OCI-LY7 (cell line): ENCODE data around the gene KIFC3. TPM values are rescaled to one million over a fixed set of nuclear protein-coding genes. Genes with fewer than 3 reads are reported as not detected.

ENCODE experiments used
- BruUV-seq: library from RNA; stranded (reverse); fragments of 400-500 nt; replicated peaks from 2 replicates; lab custom pipeline; 2021; lab: Mats Ljungman, UMichigan
- CTCF ChIA-PET: fragments of 300-600 bp; sonication (Branson Sonifier 250); formaldehyde crosslinking; loops from one replicate; lab custom pipeline; 2022; ENCODE audit warnings: antibody characterized with exemption; ENCODE audit not compliant: unreplicated experiment; lab: Charles Lee
- POLR2A ChIA-PET: fragments of 300-600 bp; sonication (Branson Sonifier 250); formaldehyde crosslinking; loops from one replicate; lab custom pipeline; 2022; ENCODE audit warnings: antibody characterized with exemption; lab: Charles Lee
- DNase-seq: peaks from one replicate; pipeline ENCODE4 v3.0.0-alpha.2; 2015; ENCODE audit warnings: low spot score
- H2AFZ ChIP-seq: fragments of 200-600 bp; sonication (generic), shearing (Covaris generic); 2 replicates; pipeline ENCODE4 v1.6.1; 2014; ENCODE audit warnings: mild to moderate bottlenecking, antibody characterized with exemption, low read length, moderate library complexity
- H3K27ac ChIP-seq: fragments of 200-600 bp; sonication (generic); 2 replicates; pipeline ENCODE4 v1.5.1; 2014; ENCODE audit warnings: mixed run types, low read depth, mild to moderate bottlenecking, moderate library complexity, low read length, inconsistent platforms; ENCODE audit not compliant: poor library complexity, severe bottlenecking
- H3K36me3 ChIP-seq: fragments of 200-600 bp; sonication (generic); 2 replicates; pipeline ENCODE4 v1.6.1; 2014; ENCODE audit warnings: mild to moderate bottlenecking, antibody characterized with exemption, low read length, moderate library complexity, mixed read lengths; ENCODE audit not compliant: insufficient read depth
- H3K4me1 ChIP-seq: fragments of 200-600 bp; sonication (generic); 2 replicates; pipeline ENCODE4 v1.5.1; 2014; ENCODE audit warnings: mild to moderate bottlenecking, low read length; ENCODE audit not compliant: insufficient read depth, poor library complexity, severe bottlenecking
- H3K4me2 ChIP-seq: fragments of 200-600 bp; sonication (generic); 2 replicates; pipeline ENCODE4 v1.6.1; 2014; ENCODE audit warnings: mild to moderate bottlenecking, low read length
- H3K4me3 ChIP-seq: fragments of 200-600 bp; sonication (generic); 2 replicates; pipeline ENCODE4 v1.5.1; 2014; ENCODE audit warnings: mild to moderate bottlenecking, low read depth, low read length; ENCODE audit not compliant: poor library complexity, severe bottlenecking
- H3K79me2 ChIP-seq: fragments of 200-600 bp; sonication (generic); 2 replicates; pipeline ENCODE4 v1.6.1; 2016; ENCODE audit warnings: low read depth, mild to moderate bottlenecking, low read length, moderate library complexity, mixed read lengths; ENCODE audit not compliant: insufficient read depth
- H3K9me2 ChIP-seq: fragments of 200-600 bp; sonication (generic); 2 replicates; pipeline ENCODE4 v1.6.1; 2016; ENCODE audit warnings: mild to moderate bottlenecking, low read length, mixed read lengths; ENCODE audit not compliant: insufficient read depth
- H3K9me3 ChIP-seq: fragments of 200-600 bp; sonication (generic); 2 replicates; pipeline ENCODE4 v1.6.1; 2014; ENCODE audit warnings: mild to moderate bottlenecking, mixed run types, low read length, mixed read lengths
- H4K20me1 ChIP-seq: fragments of 200-600 bp; sonication (generic); 2 replicates; pipeline ENCODE4 v1.6.1; 2014; ENCODE audit warnings: mild to moderate bottlenecking, antibody characterized with exemption, low read length, moderate library complexity, mixed read lengths; ENCODE audit not compliant: insufficient read depth
- EZH2phosphoT487 ChIP-seq: fragments of 200-600 bp; sonication (generic); IDR thresholded peaks from 2 replicates; pipeline ENCODE4 v1.6.1; 2018; ENCODE audit warnings: low read depth, borderline replicate concordance, mild to moderate bottlenecking, mixed run types, antibody characterized with exemption, low read length, moderate library complexity, mixed read lengths
- intact Hi-C: fragments of 100-400 bp; cut with micrococcal nuclease; formaldehyde crosslinking; loops from one replicate; pipeline ENCODE4 v1.10.0; 2022; ENCODE audit not compliant: unreplicated experiment
- total RNA-seq, 2 experiments: library from RNA; depleted of rRNA in 1 of 2; stranded (reverse); fragments of >200 nt in 1 of 2; shearing (Covaris generic) in 1 of 2; gene quantifications; 2 replicates each; pipeline ENCODE4 v1.2.3, GENCODE V29; 2014 to 2022
- TF ChIP-seq, protein P1 (sequence below): fragments of 200-600 bp; sonication (generic); conservative IDR thresholded peaks from 2 replicates; pipeline ENCODE4 v1.5.1; 2014; ENCODE audit warnings: mild to moderate bottlenecking, antibody characterized with exemption, low read length, moderate library complexity, mixed read lengths

KIFC3 gene
- total RNA-seq, 2 experiments from 2014 or later: 0.61 TPM; not detected in 1

GRCh38 chr16:57729182-57729484 is 73.2 kb downstream of the KIFC3 start:
- ChIA-PET POLR2A (no interaction called here), CTCF (no interaction called here)
- no peaks in the 10 kb centered on the region for H3K79me2 ChIP-seq
- no peak overlapping the region for H3K4me2 ChIP-seq
- no peaks in the 10 kb centered on the region for H3K36me3 ChIP-seq
- no peaks in the 10 kb centered on the region for H4K20me1 ChIP-seq
- no peaks in the 10 kb centered on the region for H3K9me3 ChIP-seq
- no peak overlapping the region for H3K4me3 ChIP-seq
- intact Hi-C loops: no loop called here
- no peak for DNase-seq
- H3K27ac ChIP-seq: no peak overlapping the region
- TF ChIP-seq, protein P1, sequence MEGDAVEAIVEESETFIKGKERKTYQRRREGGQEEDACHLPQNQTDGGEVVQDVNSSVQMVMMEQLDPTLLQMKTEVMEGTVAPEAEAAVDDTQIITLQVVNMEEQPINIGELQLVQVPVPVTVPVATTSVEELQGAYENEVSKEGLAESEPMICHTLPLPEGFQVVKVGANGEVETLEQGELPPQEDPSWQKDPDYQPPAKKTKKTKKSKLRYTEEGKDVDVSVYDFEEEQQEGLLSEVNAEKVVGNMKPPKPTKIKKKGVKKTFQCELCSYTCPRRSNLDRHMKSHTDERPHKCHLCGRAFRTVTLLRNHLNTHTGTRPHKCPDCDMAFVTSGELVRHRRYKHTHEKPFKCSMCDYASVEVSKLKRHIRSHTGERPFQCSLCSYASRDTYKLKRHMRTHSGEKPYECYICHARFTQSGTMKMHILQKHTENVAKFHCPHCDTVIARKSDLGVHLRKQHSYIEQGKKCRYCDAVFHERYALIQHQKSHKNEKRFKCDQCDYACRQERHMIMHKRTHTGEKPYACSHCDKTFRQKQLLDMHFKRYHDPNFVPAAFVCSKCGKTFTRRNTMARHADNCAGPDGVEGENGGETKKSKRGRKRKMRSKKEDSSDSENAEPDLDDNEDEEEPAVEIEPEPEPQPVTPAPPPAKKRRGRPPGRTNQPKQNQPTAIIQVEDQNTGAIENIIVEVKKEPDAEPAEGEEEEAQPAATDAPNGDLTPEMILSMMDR: no peak
- TF ChIP-seq EZH2phosphoT487: no peak
- H3K4me1 ChIP-seq: peaks cover 1% of the 10 kb centered on the region
- no peak overlapping the region for H2AFZ ChIP-seq
- no peaks in the 10 kb centered on the region for H3K9me2 ChIP-seq
- BruUV-seq: no TSS peak

GRCh38 chr16:57728336-57729181 is 73.7 kb downstream of the KIFC3 start:
- no peak for TF ChIP-seq EZH2phosphoT487
- TF ChIP-seq, protein P1: no peak
- Histone ChIP-seq H3K9me2 (no peaks in the 10 kb centered on the region), H3K79me2 (no peaks in the 10 kb centered on the region), H3K27ac (no peak overlapping the region), H2AFZ (no peak overlapping the region), H4K20me1 (no peaks in the 10 kb centered on the region), H3K4me1 (no peaks in the 10 kb centered on the region), H3K4me2 (no peak overlapping the region), H3K4me3 (no peak overlapping the region), H3K9me3 (no peaks in the 10 kb centered on the region), H3K36me3 (no peaks in the 10 kb centered on the region)
- ChIA-PET POLR2A (no interaction called here), CTCF (no interaction called here)
- intact Hi-C loops: no loop called here
- no peak for DNase-seq
- BruUV-seq: no TSS peak

DNA sequence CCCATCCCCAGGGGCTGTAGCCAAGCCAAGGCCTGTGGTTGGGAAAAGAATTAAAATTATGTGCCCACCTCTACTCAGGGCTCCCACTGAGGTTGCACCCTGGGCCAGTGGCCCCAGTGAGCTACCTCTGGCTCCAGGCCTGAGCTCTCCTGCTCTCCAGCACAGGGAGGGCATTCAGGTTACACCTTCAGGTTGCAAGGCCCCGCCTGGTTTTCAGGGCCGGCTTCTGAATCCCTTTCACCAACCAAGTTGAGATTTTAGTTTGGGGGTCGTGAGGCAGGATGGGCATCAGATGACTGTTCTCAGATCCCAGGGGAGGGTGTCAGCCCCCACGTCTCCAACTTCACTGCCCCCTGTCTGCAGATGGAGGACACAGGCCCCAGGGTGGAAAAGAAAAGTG is 74.7 kb downstream of the KIFC3 start:
- no peak for TF ChIP-seq EZH2phosphoT487
- TF ChIP-seq, protein P1: no peak
- POLR2A ChIA-PET: interaction anchor here (0.7 kb wide), 1 partner anchor 244 kb away, joined by 3 read pairs; no protein-coding TSS in a partner anchor
- Histone ChIP-seq H3K27ac (no peak overlapping the region), H3K4me1 (no peaks in the 10 kb centered on the region), H3K79me2 (no peaks in the 10 kb centered on the region), H3K4me2 (no peak overlapping the region), H3K9me2 (no peaks in the 10 kb centered on the region), H3K4me3 (no peak overlapping the region), H3K9me3 (no peaks in the 10 kb centered on the region), H2AFZ (no peak overlapping the region), H3K36me3 (no peaks in the 10 kb centered on the region), H4K20me1 (no peaks in the 10 kb centered on the region)
- intact Hi-C loops: no loop called here
- BruUV-seq: no TSS peak
- no peak for DNase-seq
- CTCF ChIA-PET: no interaction called here
